Mesenchymal stem cell (in vitro differentiated cells and primary cell): ENCODE results near the gene WBP1L.
"Not testable (repeated sequence)": the region's sequence is repeated elsewhere in the genome, so short reads cannot be mapped to it uniquely, and the experiment has no call there.

Source experiments
- DNase-seq: peaks from one replicate; pipeline ENCODE4 v3.0.0-alpha.2; 2013
- H2AFZ ChIP-seq: one replicate; pipeline ENCODE4 v1.6.1; 2013; ENCODE audit warnings: low read depth, mild to moderate bottlenecking, control low read depth, inconsistent platforms, low read length, moderate library complexity
- H2AK5ac ChIP-seq: 2 replicates; pipeline ENCODE4 v1.6.1; 2013; ENCODE audit warnings: low read length, moderate library complexity, mild to moderate bottlenecking, inconsistent platforms; ENCODE audit not compliant: severe bottlenecking
- H2BK120ac ChIP-seq: one replicate; pipeline ENCODE4 v1.6.1; 2013; ENCODE audit warnings: low read depth, mild to moderate bottlenecking, inconsistent platforms, low read length, moderate library complexity
- H2BK12ac ChIP-seq, 2 experiments: one replicate each; pipeline ENCODE4 v1.6.1; 2013; ENCODE audit warnings: inconsistent platforms in 2 of 2, low read length in 2 of 2, mild to moderate bottlenecking in 2 of 2, moderate library complexity in 2 of 2, control low read depth in 1 of 2
- H2BK15ac ChIP-seq: one replicate; pipeline ENCODE4 v1.6.1; 2013; ENCODE audit warnings: mild to moderate bottlenecking, low read depth, inconsistent platforms; ENCODE audit not compliant: poor library complexity, severe bottlenecking
- H2BK5ac ChIP-seq: 2 replicates; pipeline ENCODE4 v1.6.1; 2013; ENCODE audit warnings: low read depth, mild to moderate bottlenecking, low read length, control low read depth, inconsistent platforms; ENCODE audit not compliant: poor library complexity, severe bottlenecking
- H3K14ac ChIP-seq, 2 experiments: one replicate each; pipeline ENCODE4 v1.6.1; 2013; ENCODE audit warnings: inconsistent platforms in 2 of 2, low read length in 2 of 2, control low read depth in 1 of 2, mild to moderate bottlenecking in 1 of 2, moderate library complexity in 1 of 2
- H3K18ac ChIP-seq, 2 experiments: one replicate each; pipeline ENCODE4 v1.6.1; 2013; ENCODE audit warnings: inconsistent platforms in 2 of 2, low read length in 2 of 2, control low read depth in 1 of 2, low read depth in 1 of 2, mild to moderate bottlenecking in 1 of 2
- H3K23ac ChIP-seq, 2 experiments: one replicate each; pipeline ENCODE4 v1.6.1; 2013; ENCODE audit warnings: inconsistent platforms in 2 of 2, low read length in 2 of 2, mild to moderate bottlenecking in 2 of 2, moderate library complexity in 2 of 2, control low read depth in 1 of 2
- H3K27ac ChIP-seq: 2 replicates; pipeline ENCODE4 v1.5.1; 2013; ENCODE audit warnings: mild to moderate bottlenecking, moderate library complexity, low read length, control low read depth, inconsistent platforms; ENCODE audit not compliant: poor library complexity, severe bottlenecking
- H3K27me3 ChIP-seq, 2 experiments: 2 replicates each; pipeline versions ENCODE4 v1.6.1 to v1.7.0; 2013; ENCODE audit warnings: low read length in 2 of 2, mild to moderate bottlenecking in 2 of 2, moderate library complexity in 2 of 2, control low read depth in 1 of 2, inconsistent platforms in 1 of 2; ENCODE audit not compliant: control insufficient read depth in 1 of 2, insufficient read depth in 1 of 2
- H3K36me3 ChIP-seq, 2 experiments: 2 replicates each; pipeline versions ENCODE4 v1.6.1 to v1.7.0; 2013; ENCODE audit warnings: low read length in 2 of 2, control low read depth in 1 of 2, inconsistent platforms in 1 of 2, low read depth in 1 of 2, mild to moderate bottlenecking in 1 of 2; ENCODE audit not compliant: insufficient read depth in 2 of 2, control insufficient read depth in 1 of 2
- H3K4ac ChIP-seq, 2 experiments: one replicate each; pipeline ENCODE4 v1.6.1; 2013; ENCODE audit warnings: inconsistent platforms in 2 of 2, low read length in 2 of 2, mild to moderate bottlenecking in 2 of 2, moderate library complexity in 2 of 2, control low read depth in 1 of 2, low read depth in 1 of 2
- H3K4me1 ChIP-seq: 2 replicates; pipeline ENCODE4 v1.6.1; 2013; ENCODE audit warnings: low read depth, low read length, control low read depth; ENCODE audit not compliant: control insufficient read depth, insufficient read depth
- H3K4me2 ChIP-seq: 2 replicates; pipeline ENCODE4 v1.6.1; 2013; ENCODE audit warnings: low read length, mild to moderate bottlenecking, inconsistent platforms; ENCODE audit not compliant: poor library complexity, severe bottlenecking
- H3K4me3 ChIP-seq, 2 experiments: 2 replicates each; pipeline versions ENCODE4 v1.5.1 to v1.7.0; 2013; ENCODE audit warnings: low read length in 2 of 2, mild to moderate bottlenecking in 2 of 2, control low read depth in 1 of 2, low read depth in 1 of 2; ENCODE audit not compliant: insufficient read depth in 1 of 2
- H3K79me1 ChIP-seq: replicated peaks from 2 replicates; pipeline ENCODE4 v1.6.1; 2013; ENCODE audit warnings: mild to moderate bottlenecking, control low read depth, low read length, inconsistent platforms; ENCODE audit not compliant: poor library complexity, severe bottlenecking
- H3K9ac ChIP-seq: 2 replicates; pipeline ENCODE4 v1.7.0; 2013; ENCODE audit warnings: mild to moderate bottlenecking, low read length, moderate library complexity
- H3K9me3 ChIP-seq: 2 replicates; pipeline ENCODE4 v1.7.0; 2013; ENCODE audit warnings: mild to moderate bottlenecking, low read length; ENCODE audit not compliant: control insufficient read depth
- H4K8ac ChIP-seq: one replicate; pipeline ENCODE4 v1.6.1; 2013; ENCODE audit warnings: inconsistent platforms, mild to moderate bottlenecking, low read length, moderate library complexity
- H4K91ac ChIP-seq: one replicate; pipeline ENCODE4 v1.6.1; 2013; ENCODE audit warnings: mild to moderate bottlenecking, low read length, inconsistent platforms
- WGBS: methylation state at CpG from one replicate; pipeline ENCODE4 v1.1.7; 2013; ENCODE audit warnings: mixed read lengths; 5-methylcytosine and 5-hydroxymethylcytosine counted together

WBP1L gene

DNA sequence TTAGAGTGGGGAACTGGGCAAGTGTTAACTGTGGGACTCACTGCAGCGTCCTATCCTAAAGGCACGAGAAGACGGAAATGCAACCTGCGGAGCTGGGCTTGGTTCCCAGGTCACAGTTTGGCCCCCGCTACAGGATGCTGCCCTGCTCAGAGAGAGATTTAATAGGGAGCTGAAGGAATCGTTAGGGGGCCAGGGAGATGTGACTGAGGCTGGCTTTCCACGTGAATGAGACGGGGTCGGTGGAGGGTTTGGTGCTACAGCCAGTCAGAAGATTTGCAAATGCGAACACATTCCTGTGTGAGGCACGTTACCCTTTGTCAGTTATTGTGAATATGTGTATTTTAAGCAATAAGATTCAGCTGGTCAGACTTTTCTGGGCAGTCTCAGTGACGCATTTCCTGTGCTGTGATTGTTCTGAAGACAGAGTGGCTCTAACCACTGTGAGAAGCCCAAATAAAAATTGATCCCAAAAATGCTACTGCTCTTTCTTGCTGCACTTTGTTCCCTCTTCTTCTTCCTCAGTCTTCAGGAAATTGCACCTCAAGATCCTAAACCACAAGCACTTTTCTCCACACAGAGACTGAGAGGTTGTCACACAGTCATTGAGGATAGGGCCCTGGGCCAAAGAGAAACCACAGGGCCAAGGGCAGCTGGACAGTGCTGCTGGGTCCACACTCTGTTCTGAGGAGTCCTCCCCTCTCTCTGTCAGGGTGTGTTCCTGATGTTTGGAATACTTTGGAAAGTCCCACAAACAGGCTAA, 72.2 kb downstream of the WBP1L start:
- Histone ChIP-seq H4K8ac (peak overlapping the region; percentile 81), H4K91ac (peak overlapping the region; percentile 62), H3K9me3 (no peaks in the 10 kb centered on the region), H3K27ac (peak overlapping the region; percentile 22), H3K9ac (peak overlapping the region; percentile 90), H3K14ac (no peak overlapping the region), H3K23ac (no peak overlapping the region), H2BK120ac (peak overlapping the region; percentile 42), H3K4me3 (no peak overlapping the region), H3K4ac (peak overlapping the region in 1 of 2 experiments; percentile 79), H2BK5ac (no peak overlapping the region), H3K27me3 (no peaks in the 10 kb centered on the region), H3K18ac (peak overlapping the region; percentile 46 to 61), H2BK12ac (peak overlapping the region; percentile 29 to 70), H3K4me2 (no peak overlapping the region), H3K36me3 (peaks cover 37 to 44% of the 10 kb centered on the region in 2 experiments), H3K79me1 (peaks cover 21% of the 10 kb centered on the region), H2BK15ac (no peak overlapping the region), H2AK5ac (peak overlapping the region; percentile 28), H3K4me1 (peaks cover 24% of the 10 kb centered on the region), H2AFZ (no peak overlapping the region)
- DNase-seq = peak; percentile 95
- WGBS = 51% methylated on average over 12 of the region's 12 CpGs

DNA sequence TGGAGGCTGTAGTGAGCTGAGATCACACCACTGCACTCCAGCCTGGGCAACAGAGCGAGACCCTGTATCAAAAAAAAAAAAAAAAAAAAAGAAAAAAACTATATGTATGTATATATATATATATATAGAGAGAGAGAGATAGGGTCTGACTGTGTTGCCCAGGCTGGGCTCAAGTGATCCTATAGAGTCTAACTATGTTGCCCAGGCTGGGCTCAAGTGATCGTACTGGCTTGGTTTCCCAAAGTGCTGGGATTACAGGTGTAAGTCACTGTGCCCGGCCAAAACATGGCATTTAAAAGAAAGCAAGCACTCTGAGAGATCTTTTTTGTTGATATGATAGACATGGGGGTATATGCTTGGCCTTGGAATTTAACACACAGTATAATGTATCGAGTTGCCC, 73.4 kb downstream of the WBP1L start:
- H3K27ac ChIP-seq = no peak overlapping the region

DNA sequence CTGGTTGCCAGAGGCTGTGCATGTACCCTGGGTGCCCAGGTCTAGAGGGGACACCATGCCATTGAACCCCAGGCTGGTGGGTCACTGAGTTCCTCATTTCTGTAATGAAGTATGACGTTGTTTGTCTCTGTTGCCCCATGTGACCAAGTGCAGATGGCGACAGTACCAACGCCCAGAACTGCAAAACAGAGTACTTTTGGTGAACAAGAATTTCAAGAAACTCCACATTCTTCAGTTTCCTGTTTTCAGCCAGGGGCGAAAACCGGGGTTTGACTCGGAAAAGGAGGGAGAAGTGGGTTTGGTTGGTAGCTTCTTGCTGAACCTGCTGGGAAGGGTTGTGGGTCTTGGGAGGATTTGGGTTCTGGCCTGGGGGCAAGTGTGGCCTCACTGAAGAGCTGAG, 75.3 kb downstream of the WBP1L start:
- Histone ChIP-seq H2BK12ac (no peak overlapping the region), H3K4me2 (no peak overlapping the region), H3K18ac (no peak overlapping the region), H2AK5ac (no peak overlapping the region), H3K27me3 (no peaks in the 10 kb centered on the region), H4K91ac (no peak overlapping the region), H3K4ac (no peak overlapping the region), H2AFZ (no peak overlapping the region), H3K27ac (no peak overlapping the region), H3K4me1 (peaks cover 19% of the 10 kb centered on the region), H2BK15ac (no peak overlapping the region), H3K36me3 (peaks cover 8 to 13% of the 10 kb centered on the region in 2 experiments), H3K9me3 (no peaks in the 10 kb centered on the region), H3K4me3 (no peak overlapping the region), H3K9ac (no peak overlapping the region), H3K79me1 (peaks cover 6% of the 10 kb centered on the region), H4K8ac (no peak overlapping the region), H2BK120ac (no peak overlapping the region), H3K14ac (no peak overlapping the region), H3K23ac (no peak overlapping the region), H2BK5ac (no peak overlapping the region)
- no peak for DNase-seq
- 92% methylated on average over 6 of the region's 6 CpGs for WGBS

More for the DNA sequence above, 73.4 kb downstream of the WBP1L start:
- H4K91ac ChIP-seq = no peak overlapping the region
- no peak for DNase-seq
- no peak overlapping the region for H3K14ac ChIP-seq
- no peak overlapping the region for H3K4ac ChIP-seq
- no peak overlapping the region for H3K4me3 ChIP-seq
- no peak overlapping the region for H2BK12ac ChIP-seq
- no peaks in the 10 kb centered on the region for H3K9me3 ChIP-seq
- no peak overlapping the region for H2BK120ac ChIP-seq
- H3K18ac ChIP-seq = no peak overlapping the region
- H3K4me2 ChIP-seq = no peak overlapping the region
- H3K4me1 ChIP-seq = peaks cover 24% of the 10 kb centered on the region
- peaks cover 16% of the 10 kb centered on the region for H3K79me1 ChIP-seq
- no peak overlapping the region for H2AFZ ChIP-seq
- no peak overlapping the region for H2BK15ac ChIP-seq
- H2BK5ac ChIP-seq = no peak overlapping the region
- no peaks in the 10 kb centered on the region for H3K27me3 ChIP-seq
- H3K36me3 ChIP-seq = peaks cover 26 to 32% of the 10 kb centered on the region in 2 experiments
- no peak overlapping the region for H2AK5ac ChIP-seq
- H3K23ac ChIP-seq = no peak overlapping the region
- 98% methylated on average over 3 of the region's 4 CpGs for WGBS
- H3K9ac ChIP-seq = no peak overlapping the region
- H4K8ac ChIP-seq = no peak overlapping the region

DNA sequence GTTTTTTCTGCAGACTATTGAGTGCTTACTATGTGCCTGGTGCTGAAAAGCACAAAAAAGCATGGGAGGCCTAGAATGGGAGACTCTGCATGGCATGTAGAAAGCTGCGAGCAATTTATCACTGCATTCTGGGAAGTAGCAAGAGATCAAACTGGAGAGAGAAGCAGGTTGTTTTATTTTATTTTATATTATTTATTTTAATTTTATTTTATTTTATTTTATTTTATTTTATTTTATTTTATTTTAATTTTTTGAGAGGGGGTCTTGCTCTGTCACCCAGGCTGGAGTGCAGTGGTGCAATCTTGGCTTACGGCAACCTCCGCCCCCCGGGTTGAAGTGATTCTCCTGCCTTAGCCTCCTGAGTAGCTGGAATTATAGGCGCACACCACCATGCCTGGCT, 76.3 kb downstream of the WBP1L start:
- H3K4me2 ChIP-seq, H3K23ac ChIP-seq, H2BK5ac ChIP-seq, H4K8ac ChIP-seq, DNase-seq, H2BK12ac ChIP-seq, H2AFZ ChIP-seq, H3K9me3 ChIP-seq, H3K18ac ChIP-seq, H2BK120ac ChIP-seq, H3K27me3 ChIP-seq, H3K79me1 ChIP-seq, H3K9ac ChIP-seq, H3K4me3 ChIP-seq, H3K14ac ChIP-seq, H3K27ac ChIP-seq, H3K4ac ChIP-seq, H2BK15ac ChIP-seq, H2AK5ac ChIP-seq, H3K36me3 ChIP-seq, H4K91ac ChIP-seq: not testable (repeated sequence)
- 98% methylated on average over 5 of the region's 5 CpGs for WGBS
- H3K4me1 ChIP-seq = peaks cover 11% of the 10 kb centered on the region
